SK-N-SH (cell line): ENCODE results near the gene CHPF2. TPM values are rescaled to one million over a fixed set of nuclear protein-coding genes. Genes with fewer than 3 reads are reported as not detected.

ENCODE experiments used
- CTCF ChIA-PET: fragments of 300-600, 350-600 bp; formaldehyde crosslinking; extraction: SDS; loops from one replicate; lab custom pipeline; 2021; lab: Yijun Ruan, JAX
- POLR2A ChIA-PET: fragments of 350-600 bp; sonication (Branson Sonifier 250); formaldehyde crosslinking; extraction: SDS; loops from one replicate; lab custom pipeline; 2020; ENCODE audit warnings: antibody characterized with exemption, inconsistent platforms; lab: Yijun Ruan, JAX
- DNase-seq: peaks from one replicate; pipeline ENCODE4 v3.0.0; 2012
- H2AFZ ChIP-seq: fragments of 200-600 bp; sonication (generic); 2 replicates; pipeline ENCODE4 v1.8.1; 2016; ENCODE audit warnings: antibody characterized with exemption, mild to moderate bottlenecking, low read depth
- H3F3A ChIP-seq: fragments of 200-600 bp; sonication (generic); replicated peaks from 2 replicates; pipeline ENCODE3; 2016; ENCODE audit warnings: antibody characterized with exemption, mild to moderate bottlenecking; ENCODE audit not compliant: insufficient read depth
- H3K27ac ChIP-seq, 2 experiments: fragments of 200-500 bp in 1 of 2; fragments of 200-600 bp in 1 of 2; sonication (Bioruptor generic) in 1 of 2; sonication (generic), shearing (Covaris generic) in 1 of 2; 2 replicates each; pipeline versions ENCODE4 v1.5.1 to v1.6.1; 2014 to 2016; ENCODE audit warnings: low read depth in 2 of 2, inconsistent platforms in 1 of 2, low read length in 1 of 2, mild to moderate bottlenecking in 1 of 2, mixed read lengths in 1 of 2
- H3K27me3 ChIP-seq: fragments of 200-600 bp; sonication (generic), shearing (Covaris generic); 2 replicates; pipeline ENCODE4 v1.6.1; 2016; ENCODE audit warnings: mixed run types; ENCODE audit not compliant: insufficient read depth
- H3K36me3 ChIP-seq, 2 experiments: fragments of 200-500 bp in 1 of 2; fragments of 200-600 bp in 1 of 2; sonication (Bioruptor generic) in 1 of 2; sonication (generic) in 1 of 2; replicated peaks in 1 of 2; 2 replicates each; pipeline versions ENCODE3 to v1.5.1; 2014 to 2016; ENCODE audit warnings: low read length in 1 of 2, mild to moderate bottlenecking in 1 of 2; ENCODE audit not compliant: insufficient read depth in 2 of 2, control insufficient read depth in 1 of 2
- H3K4me1 ChIP-seq, 2 experiments: fragments of 200-500 bp in 1 of 2; fragments of 200-600 bp in 1 of 2; sonication (Bioruptor generic) in 1 of 2; sonication (generic), shearing (Covaris generic) in 1 of 2; 2 replicates each; pipeline versions ENCODE4 v1.5.1 to v1.6.1; 2014 to 2016; ENCODE audit warnings: low read depth in 1 of 2, low read length in 1 of 2, mixed run types in 1 of 2; ENCODE audit not compliant: insufficient read depth in 2 of 2, control insufficient read depth in 1 of 2
- H3K4me2 ChIP-seq: fragments of 200-600 bp; sonication (generic), shearing (Covaris generic); 2 replicates; pipeline ENCODE4 v1.6.1; 2017; ENCODE audit warnings: mixed run types
- H3K4me3 ChIP-seq, 2 experiments: fragments of 200-500 bp in 1 of 2; fragments of 200-600 bp in 1 of 2; sonication (Bioruptor generic) in 1 of 2; sonication (generic), shearing (Covaris generic) in 1 of 2; 2 replicates each; pipeline versions ENCODE4 v1.5.1 to v1.8.1; 2014 to 2016; ENCODE audit warnings: low read depth in 2 of 2, inconsistent platforms in 1 of 2, low read length in 1 of 2, mild to moderate bottlenecking in 1 of 2, mixed read lengths in 1 of 2, moderate library complexity in 1 of 2
- H3K79me2 ChIP-seq: fragments of 200-600 bp; sonication (generic); 2 replicates; pipeline ENCODE4 v1.8.1; 2017; ENCODE audit warnings: mild to moderate bottlenecking; ENCODE audit not compliant: insufficient read depth
- H3K9ac ChIP-seq: fragments of 200-600 bp; sonication (generic); 2 replicates; pipeline ENCODE4 v1.6.1; 2017; ENCODE audit warnings: mixed run types
- H3K9me2 ChIP-seq: fragments of 200-600 bp; sonication (generic); 2 replicates; pipeline ENCODE4 v1.6.1; 2017; ENCODE audit warnings: mixed run types
- H3K9me3 ChIP-seq: fragments of 200-600 bp; sonication (generic); 2 replicates; pipeline ENCODE4 v1.6.1; 2017; ENCODE audit warnings: mixed run types, mild to moderate bottlenecking, moderate library complexity
- H4K20me1 ChIP-seq: fragments of 200-600 bp; sonication (generic); 2 replicates; pipeline ENCODE4 v1.6.1; 2017; ENCODE audit warnings: mild to moderate bottlenecking, mixed run types; ENCODE audit not compliant: insufficient read depth
- CHD2 ChIP-seq: fragments of 150-350 bp; IDR thresholded peaks from 2 replicates; pipeline ENCODE4 v1.6.1; 2018; ENCODE audit warnings: low read length; ENCODE audit not compliant: partially characterized antibody
- ELF1 ChIP-seq: IDR thresholded peaks from 2 replicates; pipeline ENCODE4 v1.4.0; 2012
- FOXM1 ChIP-seq: IDR thresholded peaks from 2 replicates; pipeline ENCODE4 v1.4.0; 2012; ENCODE audit warnings: low read depth, mild to moderate bottlenecking
- JUND ChIP-seq: IDR thresholded peaks from 2 replicates; pipeline ENCODE4 v1.4.0; 2012
- MEF2A ChIP-seq: IDR thresholded peaks from 2 replicates; pipeline ENCODE4 v1.4.0; 2012; ENCODE audit warnings: low read depth, borderline replicate concordance
- MXI1 ChIP-seq: IDR thresholded peaks from 2 replicates; pipeline ENCODE4 v1.6.1; 2012; ENCODE audit warnings: mild to moderate bottlenecking, low read depth, low read length, improper control_type of control experiment
- NFIC ChIP-seq: IDR thresholded peaks from 2 replicates; pipeline ENCODE4 v1.4.0; 2012; ENCODE audit warnings: borderline replicate concordance
- RXRA ChIP-seq: IDR thresholded peaks from 2 replicates; pipeline ENCODE4 v1.4.0; 2012; ENCODE audit warnings: low read depth, mild to moderate bottlenecking, borderline replicate concordance
- TCF12 ChIP-seq: IDR thresholded peaks from 2 replicates; pipeline ENCODE4 v1.4.0; 2012
- TEAD4 ChIP-seq: IDR thresholded peaks from 2 replicates; pipeline ENCODE4 v1.4.0; 2012; ENCODE audit warnings: mild to moderate bottlenecking, borderline replicate concordance; ENCODE audit not compliant: insufficient read depth
- WGBS: methylation state at CpG from one replicate; pipeline ENCODE4 v1.1.6; 2017; ENCODE audit warnings: low lambda C conversion rate; 5-methylcytosine and 5-hydroxymethylcytosine counted together
- polyA plus RNA-seq, 3 experiments: library from polyadenylated mRNA; depleted of rRNA; stranded (reverse); fragments of >200 nt; gene quantifications; 2 replicates each; pipeline ENCODE4 v1.2.3, GENCODE V29; 2012
- TF ChIP-seq, protein P1 (sequence below): fragments of 150-350 bp; IDR thresholded peaks from 2 replicates; pipeline ENCODE4 v1.6.1; 2016; ENCODE audit warnings: mild to moderate bottlenecking, low read depth, low read length
- TF ChIP-seq, protein P2 (sequence below): fragments of 150-350 bp; IDR thresholded peaks from 2 replicates; pipeline ENCODE4 v1.6.1; 2017; ENCODE audit warnings: antibody characterized with exemption, low read length, low read depth, borderline replicate concordance
- TF ChIP-seq, protein P3 (sequence below): IDR thresholded peaks from 2 replicates; pipeline ENCODE4; 2012

Gene CHPF2
- polyA plus RNA-seq, 1 of the 3 experiments (the other 2 are of a cell fraction): 68.6 TPM

DNA sequence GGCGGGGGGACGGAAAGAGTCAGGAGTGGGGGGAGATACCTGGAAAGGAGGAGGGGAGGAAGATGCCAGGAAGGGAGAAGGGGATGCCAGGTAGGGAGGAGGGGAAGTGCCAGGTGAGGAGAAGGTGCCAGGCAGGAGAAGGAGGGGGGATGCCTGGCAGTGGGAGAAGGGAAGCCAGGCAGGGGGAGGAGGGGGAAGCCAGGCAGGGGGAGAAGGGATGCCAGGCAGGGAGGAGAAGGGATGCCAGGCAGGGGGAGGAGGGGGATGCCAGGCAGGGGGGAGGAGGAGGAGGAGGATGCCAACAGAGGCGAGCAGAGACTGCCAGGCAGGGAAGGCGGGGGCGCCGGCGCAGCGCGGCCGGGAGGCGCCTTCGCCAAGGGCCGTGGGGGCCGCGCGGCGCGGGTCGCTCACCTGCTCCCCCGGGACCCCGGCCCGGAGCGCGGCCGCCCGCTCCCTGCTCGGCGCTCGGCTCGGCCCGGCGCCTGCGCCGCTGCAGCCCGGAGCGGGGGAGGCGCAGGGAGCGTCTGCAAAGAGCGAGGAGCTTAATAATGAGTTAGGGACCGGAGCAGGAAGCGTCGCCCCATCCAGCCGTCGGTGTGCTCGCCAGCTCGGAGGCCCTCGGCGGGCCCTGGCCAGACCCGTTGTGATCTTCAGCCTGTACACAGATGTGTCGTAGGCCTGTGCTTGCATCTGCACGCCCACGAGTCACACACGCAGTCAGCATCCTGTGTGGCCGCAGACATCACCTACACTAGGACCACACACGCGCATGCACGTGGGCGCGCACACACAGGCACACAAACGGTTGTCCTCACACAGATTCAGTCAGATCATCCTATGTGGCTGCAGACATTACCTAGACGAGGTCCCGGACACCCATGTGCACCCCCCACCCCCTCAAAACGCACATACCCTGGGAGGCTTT, 44.6 kb downstream of the CHPF2 start (continued):
- TF ChIP-seq TEAD4 (no peak), RXRA (no peak), ELF1 (no peak), FOXM1 (no peak), TCF12 (no peak), CHD2 (no peak)
- TF ChIP-seq, protein P1, sequence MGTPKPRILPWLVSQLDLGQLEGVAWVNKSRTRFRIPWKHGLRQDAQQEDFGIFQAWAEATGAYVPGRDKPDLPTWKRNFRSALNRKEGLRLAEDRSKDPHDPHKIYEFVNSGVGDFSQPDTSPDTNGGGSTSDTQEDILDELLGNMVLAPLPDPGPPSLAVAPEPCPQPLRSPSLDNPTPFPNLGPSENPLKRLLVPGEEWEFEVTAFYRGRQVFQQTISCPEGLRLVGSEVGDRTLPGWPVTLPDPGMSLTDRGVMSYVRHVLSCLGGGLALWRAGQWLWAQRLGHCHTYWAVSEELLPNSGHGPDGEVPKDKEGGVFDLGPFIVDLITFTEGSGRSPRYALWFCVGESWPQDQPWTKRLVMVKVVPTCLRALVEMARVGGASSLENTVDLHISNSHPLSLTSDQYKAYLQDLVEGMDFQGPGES: peak; percentile 92
- TF ChIP-seq, protein P2, sequence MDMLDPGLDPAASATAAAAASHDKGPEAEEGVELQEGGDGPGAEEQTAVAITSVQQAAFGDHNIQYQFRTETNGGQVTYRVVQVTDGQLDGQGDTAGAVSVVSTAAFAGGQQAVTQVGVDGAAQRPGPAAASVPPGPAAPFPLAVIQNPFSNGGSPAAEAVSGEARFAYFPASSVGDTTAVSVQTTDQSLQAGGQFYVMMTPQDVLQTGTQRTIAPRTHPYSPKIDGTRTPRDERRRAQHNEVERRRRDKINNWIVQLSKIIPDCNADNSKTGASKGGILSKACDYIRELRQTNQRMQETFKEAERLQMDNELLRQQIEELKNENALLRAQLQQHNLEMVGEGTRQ: no peak
- TF ChIP-seq, protein P3, sequence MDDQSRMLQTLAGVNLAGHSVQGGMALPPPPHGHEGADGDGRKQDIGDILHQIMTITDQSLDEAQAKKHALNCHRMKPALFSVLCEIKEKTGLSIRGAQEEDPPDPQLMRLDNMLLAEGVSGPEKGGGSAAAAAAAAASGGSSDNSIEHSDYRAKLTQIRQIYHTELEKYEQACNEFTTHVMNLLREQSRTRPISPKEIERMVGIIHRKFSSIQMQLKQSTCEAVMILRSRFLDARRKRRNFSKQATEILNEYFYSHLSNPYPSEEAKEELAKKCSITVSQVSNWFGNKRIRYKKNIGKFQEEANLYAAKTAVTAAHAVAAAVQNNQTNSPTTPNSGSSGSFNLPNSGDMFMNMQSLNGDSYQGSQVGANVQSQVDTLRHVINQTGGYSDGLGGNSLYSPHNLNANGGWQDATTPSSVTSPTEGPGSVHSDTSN: no peak

DNA sequence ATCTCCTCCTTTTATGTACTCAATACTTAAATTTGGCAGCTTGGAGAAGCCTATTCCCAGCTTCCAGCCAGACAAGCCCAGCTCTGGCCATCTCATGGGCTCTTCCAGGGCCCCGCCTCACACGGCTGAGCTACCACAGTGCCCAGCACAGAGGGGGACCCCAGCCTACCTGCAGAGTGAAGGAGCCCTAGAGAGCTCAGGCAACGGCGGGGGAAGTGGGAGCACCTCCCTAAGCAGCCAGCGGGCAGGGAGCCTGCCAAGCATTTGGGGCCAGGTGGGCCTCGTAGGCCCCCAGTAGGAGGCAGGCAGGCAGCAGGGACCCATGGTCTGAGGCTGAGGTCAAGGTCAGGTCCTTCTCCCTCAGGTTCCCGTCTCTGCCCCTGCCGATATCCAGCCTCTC, 45.3 kb downstream of the CHPF2 start:
- no peaks in the 10 kb centered on the region for H3F3A ChIP-seq
- POLR2A ChIA-PET: interaction anchor here (1.1 to 1.6 kb wide), 2 partner anchors 16 to 26 kb away, joined by 6 to 8 read pairs; no protein-coding TSS in a partner anchor
- no peaks in the 10 kb centered on the region for H3K9me2 ChIP-seq
- DNase-seq: no peak
- no peak overlapping the region for H3K27ac ChIP-seq
- H3K4me3 ChIP-seq: no peak overlapping the region
- no peaks in the 10 kb centered on the region for H3K27me3 ChIP-seq
- H3K4me1 ChIP-seq: peaks cover 0 to 12% of the 10 kb centered on the region in 2 experiments; a peak in 1 of 4 replicates
- TF ChIP-seq CHD2 (no peak), NFIC (no peak), JUND (no peak), TCF12 (no peak), MEF2A (no peak), MXI1 (no peak), ELF1 (no peak)
- TF ChIP-seq, protein P1: no peak
- TF ChIP-seq, all 33 proteins: peak for 0
- Histone ChIP-seq H3K79me2 (no peaks in the 10 kb centered on the region), H3K36me3 (no peaks in the 10 kb centered on the region), H4K20me1 (no peaks in the 10 kb centered on the region), H3K9ac (no peak overlapping the region), H3K4me2 (peak overlapping the region; percentile 75), H3K9me3 (no peaks in the 10 kb centered on the region), H2AFZ (peak overlapping the region; percentile 88; the same call in 1 of the 2 replicates)
- CTCF ChIA-PET: interaction anchor here (1.0 to 3.1 kb wide), 11 partner anchors 16 to 154 kb away, joined by 3 to 13 read pairs (median 4); no protein-coding TSS in a partner anchor
- whole genome bisulfite sequencing: 93% methylated on average over 8 of the region's 8 CpGs
